HCT116 (cell line): ENCODE data around the gene OSCP1. TPM values are rescaled to one million over a fixed set of nuclear protein-coding genes. Genes with fewer than 3 reads are reported as not detected.

Source experiments
- ATAC-seq: fragments of 200-7000 bp; cut with Tn5 transposase; 2 replicates; pipeline ENCODE4 v1.9.1; 2020; ENCODE audit warnings: mild to moderate bottlenecking, moderate library complexity
- BruUV-seq: library from RNA; stranded (reverse); fragments of 400-500 nt; replicated peaks from 2 replicates; lab custom pipeline; 2021; lab: Mats Ljungman, UMichigan
- CTCF ChIA-PET: fragments of 300-600 bp; sonication (Branson Sonifier 250); formaldehyde crosslinking; loops from one replicate; lab custom pipeline; 2021; ENCODE audit warnings: antibody characterized with exemption; lab: Charles Lee
- POLR2A ChIA-PET: fragments of 300-600, 350-600 bp; sonication (Branson Sonifier 250); formaldehyde crosslinking; loops from one replicate; lab custom pipeline; 2021; ENCODE audit warnings: antibody characterized with exemption; lab: Charles Lee
- RAD21 ChIA-PET, 2 experiments: fragments of 300-600 bp; sonication (Branson Sonifier 250); formaldehyde crosslinking; loops; one replicate each; lab custom pipeline; 2023; ENCODE audit warnings: low total read pairs in 2 of 2; ENCODE audit not compliant: uncharacterized antibody in 2 of 2, unreplicated experiment in 2 of 2, low non-redundant PET in 1 of 2; lab: Charles Lee
- DNase-seq: peaks from one replicate; pipeline ENCODE4 v3.0.0-alpha.2; 2010; ENCODE audit warnings: low read depth, low spot score
- H2AFZ ChIP-seq: fragments of 200-600 bp; shearing (Covaris generic), sonication (generic); 2 replicates; pipeline ENCODE4 v1.6.1; 2017; ENCODE audit warnings: low read depth, mixed run types, mixed read lengths, antibody characterized with exemption, low read length; ENCODE audit not compliant: poor library complexity, severe bottlenecking
- H3K27ac ChIP-seq: 2 replicates; pipeline ENCODE4 v1.5.1; 2012; ENCODE audit warnings: low read depth, low read length
- H3K27me3 ChIP-seq: fragments of 200-600 bp; sonication (generic); 2 replicates; pipeline ENCODE4 v1.6.1; 2016; ENCODE audit warnings: mixed run types, low read length, mixed read lengths; ENCODE audit not compliant: insufficient read depth
- H3K36me3 ChIP-seq, 2 experiments: fragments of 200-500 bp in 1 of 2; fragments of 200-600 bp in 1 of 2; sonication (Bioruptor generic) in 1 of 2; sonication (generic) in 1 of 2; 2 replicates each; pipeline versions ENCODE4 v1.5.1 to v1.6.1; 2014 to 2016; ENCODE audit warnings: low read length in 2 of 2, inconsistent platforms in 1 of 2, mixed read lengths in 1 of 2, mixed run types in 1 of 2; ENCODE audit not compliant: insufficient read depth in 2 of 2, control insufficient read depth in 1 of 2
- H3K4me1 ChIP-seq, 2 experiments: fragments of 200-600 bp in 1 of 2; sonication (generic) in 1 of 2; 2 replicates each; pipeline versions ENCODE4 v1.5.1 to v1.6.1; 2012 to 2017; ENCODE audit warnings: low read length in 2 of 2, inconsistent platforms in 1 of 2, mild to moderate bottlenecking in 1 of 2, mixed read lengths in 1 of 2, mixed run types in 1 of 2, moderate library complexity in 1 of 2; ENCODE audit not compliant: insufficient read depth in 2 of 2, control insufficient read depth in 1 of 2
- H3K4me2 ChIP-seq: fragments of 200-600 bp; sonication (generic); 2 replicates; pipeline ENCODE4 v1.6.1; 2017; ENCODE audit warnings: mixed run types, low read length, mixed read lengths
- H3K4me3 ChIP-seq, 2 experiments: fragments of 200-600 bp in 1 of 2; sonication (generic) in 1 of 2; replicated peaks in 1 of 2; 2 replicates each; pipeline ENCODE4 v1.5.1; 2011 to 2016; ENCODE audit warnings: low read length in 2 of 2, control low read depth in 1 of 2, low read depth in 1 of 2, mild to moderate bottlenecking in 1 of 2, mixed read lengths in 1 of 2, mixed run types in 1 of 2
- H3K79me2 ChIP-seq: fragments of 200-600 bp; sonication (generic); 2 replicates; pipeline ENCODE4 v1.6.1; 2017; ENCODE audit warnings: mild to moderate bottlenecking, mixed run types, low read length, moderate library complexity, mixed read lengths; ENCODE audit not compliant: insufficient read depth
- H3K9ac ChIP-seq: fragments of 200-600 bp; sonication (generic); 2 replicates; pipeline ENCODE4 v1.6.1; 2016; ENCODE audit warnings: low read length, mixed read lengths
- H3K9me2 ChIP-seq: fragments of 200-600 bp; sonication (generic), shearing (Covaris generic); 2 replicates; pipeline ENCODE4 v1.6.1; 2017; ENCODE audit warnings: mixed run types, mild to moderate bottlenecking, moderate library complexity; ENCODE audit not compliant: insufficient read depth
- H3K9me3 ChIP-seq, 2 experiments: fragments of 200-500 bp in 1 of 2; fragments of 200-600 bp in 1 of 2; sonication (Bioruptor generic) in 1 of 2; sonication (generic) in 1 of 2; 2 replicates each; pipeline ENCODE4 v1.6.1; 2014 to 2017; ENCODE audit warnings: low read length in 2 of 2, mixed read lengths in 2 of 2, inconsistent platforms in 1 of 2, low read depth in 1 of 2, mild to moderate bottlenecking in 1 of 2, mixed run types in 1 of 2, moderate library complexity in 1 of 2; ENCODE audit not compliant: control insufficient read depth in 1 of 2, insufficient read depth in 1 of 2
- H4K20me1 ChIP-seq: fragments of 200-600 bp; sonication (generic), shearing (Covaris generic); 2 replicates; pipeline ENCODE4 v1.6.1; 2017; ENCODE audit warnings: mixed run types, mild to moderate bottlenecking, moderate library complexity; ENCODE audit not compliant: insufficient read depth
- ATF3 ChIP-seq: IDR thresholded peaks from 2 replicates; pipeline ENCODE4 v1.6.1; 2012
- CBX3 ChIP-seq: IDR thresholded peaks from 2 replicates; pipeline ENCODE4 v1.6.1; 2012; ENCODE audit warnings: low read depth
- CEBPB ChIP-seq: IDR thresholded peaks from 2 replicates; pipeline ENCODE4 v1.6.1; 2012; ENCODE audit warnings: low read depth
- CTCF ChIP-seq, 3 experiments: fragments of 200-600 bp in 1 of 3; sonication (generic) in 1 of 3; IDR thresholded peaks in 2 of 3; conservative IDR thresholded peaks in 1 of 3; 2 replicates each; pipeline ENCODE4 v1.5.1; 2012 to 2017; ENCODE audit warnings: low read depth in 2 of 3, low read length in 2 of 3, antibody characterized with exemption in 1 of 3, borderline replicate concordance in 1 of 3, control low read depth in 1 of 3, mild to moderate bottlenecking in 1 of 3, mixed read lengths in 1 of 3, mixed run types in 1 of 3, moderate library complexity in 1 of 3; ENCODE audit not compliant: insufficient read depth in 1 of 3
- EGR1 ChIP-seq: IDR thresholded peaks from 2 replicates; pipeline ENCODE4 v1.6.1; 2012; ENCODE audit warnings: low read depth
- ELF1 ChIP-seq: IDR thresholded peaks from 2 replicates; pipeline ENCODE4 v1.6.1; 2012; ENCODE audit warnings: low read depth, borderline replicate concordance
- EZH2phosphoT487 ChIP-seq: fragments of 200-600 bp; IDR thresholded peaks from 2 replicates; pipeline ENCODE4 v1.6.1; 2018; ENCODE audit warnings: antibody characterized with exemption, borderline replicate concordance
- FOSL1 ChIP-seq: IDR thresholded peaks from 2 replicates; pipeline ENCODE4 v1.6.1; 2012; ENCODE audit warnings: low read depth
- JUND ChIP-seq: IDR thresholded peaks from 2 replicates; pipeline ENCODE4 v1.6.1; 2012
- MAX ChIP-seq: IDR thresholded peaks from 2 replicates; pipeline ENCODE4 v1.6.1; 2012
- POLR2A ChIP-seq: IDR thresholded peaks from 2 replicates; pipeline ENCODE4 v1.7.0; 2011; ENCODE audit warnings: borderline replicate concordance; ENCODE audit not compliant: insufficient read depth, insufficient read length; ENCODE audit errors: extremely low read depth
- POLR2AphosphoS5 ChIP-seq: IDR thresholded peaks from 2 replicates; pipeline ENCODE4 v1.6.1; 2011; ENCODE audit warnings: mild to moderate bottlenecking, low read depth, low read length, moderate library complexity
- RAD21 ChIP-seq: IDR thresholded peaks from 2 replicates; pipeline ENCODE4 v1.6.1; 2012; ENCODE audit warnings: low read depth, mild to moderate bottlenecking
- SIN3A ChIP-seq: IDR thresholded peaks from 2 replicates; pipeline ENCODE4 v1.6.1; 2012; ENCODE audit warnings: low read depth
- SP1 ChIP-seq: IDR thresholded peaks from 2 replicates; pipeline ENCODE4 v1.6.1; 2012; ENCODE audit warnings: low read depth
- SRF ChIP-seq: IDR thresholded peaks from 2 replicates; pipeline ENCODE4 v1.6.1; 2012; ENCODE audit warnings: low read depth
- YY1 ChIP-seq: IDR thresholded peaks from 2 replicates; pipeline ENCODE4 v1.6.1; 2011; ENCODE audit warnings: low read length, low read depth, moderate library complexity, mild to moderate bottlenecking; ENCODE audit not compliant: insufficient replicate concordance; ENCODE audit errors: extremely low read depth
- ZBTB33 ChIP-seq: IDR thresholded peaks from 2 replicates; pipeline ENCODE4 v1.6.1; 2011; ENCODE audit warnings: mild to moderate bottlenecking, low read length, moderate library complexity; ENCODE audit not compliant: insufficient replicate concordance; ENCODE audit errors: extremely low read depth
- ZFX ChIP-seq: fragments of 450-650 bp; IDR thresholded peaks from 2 replicates; pipeline ENCODE4 v1.6.1; 2017
- intact Hi-C: fragments of 100-400 bp; cut with micrococcal nuclease; formaldehyde crosslinking; loops from 2 replicates; pipeline ENCODE4 v1.10.0; 2022
- total RNA-seq: library from RNA; stranded (reverse); gene quantifications from one replicate; pipeline ENCODE4 v1.2.1, GENCODE V29; 2021; ENCODE audit not compliant: unreplicated experiment

Gene OSCP1
- total RNA-seq, 1 experiment from 2014 or later, result 4.1 TPM

- Histone ChIP-seq H3K9me2 (no peaks in the 10 kb centered on the region), H3K4me3 (no peak overlapping the region), H3K27me3 (no peaks in the 10 kb centered on the region), H3K9ac (no peak overlapping the region), H3K9me3 (no peaks in the 10 kb centered on the region), H2AFZ (no peak overlapping the region), H3K79me2 (no peaks in the 10 kb centered on the region), H3K27ac (no peak overlapping the region), H3K4me2 (no peak overlapping the region), H4K20me1 (no peaks in the 10 kb centered on the region), H3K4me1 (peaks cover 16 to 28% of the 10 kb centered on the region in 2 experiments), H3K36me3 (no peaks in the 10 kb centered on the region)
- CTCF ChIA-PET, result no interaction called here
- no peak for DNase-seq
- POLR2A ChIA-PET, result no interaction called here
- intact Hi-C loops, result no loop called here
- RAD21 ChIA-PET, result no interaction called here
- ATAC-seq, result no peak
- BruUV-seq, result no TSS peak
- no peak for TF ChIP-seq EZH2phosphoT487
- TF ChIP-seq POLR2AphosphoS5, result no peak
- TF ChIP-seq YY1, result no peak
- no peak for TF ChIP-seq ZBTB33
- TF ChIP-seq ELF1, result no peak
- TF ChIP-seq SP1, result no peak
- no peak for TF ChIP-seq MAX
- no peak for TF ChIP-seq SRF
- no peak for TF ChIP-seq ZFX
- TF ChIP-seq EGR1, result no peak
- no peak for TF ChIP-seq ATF3
- no peak for TF ChIP-seq FOSL1
- TF ChIP-seq CTCF (IDR thresholded peaks at IDR 0.05 in 2 of 3, conservative IDR thresholded peaks at IDR 0.05 in 1 of 3; ENCODE audit: borderline replicate concordance in 1 of 3, insufficient read depth in 1 of 3, low read depth in 2 of 3, low read length in 2 of 3), result no peak
- TF ChIP-seq RAD21, result no peak
- TF ChIP-seq SIN3A, result no peak
- no peak for TF ChIP-seq POLR2A
- TF ChIP-seq CBX3, result no peak
- no peak for TF ChIP-seq JUND
- TF ChIP-seq CEBPB, result no peak
These were observed 10.2 kb downstream of the OSCP1 start for GRCh38 chr1:36440044-36440443.
